Measurements from ENCODE around the gene USP46. TPM values are rescaled to one million over a fixed set of nuclear protein-coding genes. Genes with fewer than 3 reads are reported as not detected.

Gene USP46
- total and polyA plus RNA-seq, 3 donors from 2014 or later, result 22.9 to 33.9 (median 26.4) TPM

DNA sequence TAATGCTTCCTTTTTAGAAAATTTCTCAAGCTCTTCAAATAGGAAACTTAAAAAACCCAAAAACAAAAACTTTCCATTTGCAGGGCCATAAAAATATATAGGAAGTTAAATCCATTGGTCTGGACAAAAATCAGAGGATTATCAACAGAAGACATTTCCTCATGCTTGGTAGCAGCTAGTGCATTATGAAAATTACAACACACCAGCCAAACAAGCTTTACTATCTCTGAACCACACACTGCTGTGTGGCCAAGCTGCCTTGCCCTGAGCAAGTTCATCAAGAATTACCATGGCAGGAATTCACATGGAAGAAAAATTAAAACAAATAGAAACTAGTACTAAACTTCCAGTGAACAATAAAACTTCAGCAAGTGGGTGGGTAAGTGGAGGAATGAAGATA is 3.6 kb downstream of the USP46 start:
- H3K27me3 ChIP-seq, result no peaks in the 10 kb centered on the region
- peaks cover 23% of the 10 kb centered on the region for H3K4me1 ChIP-seq
- no peak overlapping the region for H3K4me3 ChIP-seq
- intact Hi-C loops (cut with DNase I; ENCODE audit: low total_unique reads), result no loop called here
- no peak for DNase-seq
- TF ChIP-seq POLR2A (IDR thresholded peaks at IDR 0.05), result no peak
- TF ChIP-seq, protein P1, sequence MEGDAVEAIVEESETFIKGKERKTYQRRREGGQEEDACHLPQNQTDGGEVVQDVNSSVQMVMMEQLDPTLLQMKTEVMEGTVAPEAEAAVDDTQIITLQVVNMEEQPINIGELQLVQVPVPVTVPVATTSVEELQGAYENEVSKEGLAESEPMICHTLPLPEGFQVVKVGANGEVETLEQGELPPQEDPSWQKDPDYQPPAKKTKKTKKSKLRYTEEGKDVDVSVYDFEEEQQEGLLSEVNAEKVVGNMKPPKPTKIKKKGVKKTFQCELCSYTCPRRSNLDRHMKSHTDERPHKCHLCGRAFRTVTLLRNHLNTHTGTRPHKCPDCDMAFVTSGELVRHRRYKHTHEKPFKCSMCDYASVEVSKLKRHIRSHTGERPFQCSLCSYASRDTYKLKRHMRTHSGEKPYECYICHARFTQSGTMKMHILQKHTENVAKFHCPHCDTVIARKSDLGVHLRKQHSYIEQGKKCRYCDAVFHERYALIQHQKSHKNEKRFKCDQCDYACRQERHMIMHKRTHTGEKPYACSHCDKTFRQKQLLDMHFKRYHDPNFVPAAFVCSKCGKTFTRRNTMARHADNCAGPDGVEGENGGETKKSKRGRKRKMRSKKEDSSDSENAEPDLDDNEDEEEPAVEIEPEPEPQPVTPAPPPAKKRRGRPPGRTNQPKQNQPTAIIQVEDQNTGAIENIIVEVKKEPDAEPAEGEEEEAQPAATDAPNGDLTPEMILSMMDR (IDR thresholded peaks at IDR 0.05), result no peak
- no peaks in the 10 kb centered on the region for H3K36me3 ChIP-seq (ENCODE audit: low read depth, missing control alignments)
- peak overlapping the region in 1 of 2 donors; percentile 27 for H3K27ac ChIP-seq
- H3K9me3 ChIP-seq, result no peaks in the 10 kb centered on the region

DNA sequence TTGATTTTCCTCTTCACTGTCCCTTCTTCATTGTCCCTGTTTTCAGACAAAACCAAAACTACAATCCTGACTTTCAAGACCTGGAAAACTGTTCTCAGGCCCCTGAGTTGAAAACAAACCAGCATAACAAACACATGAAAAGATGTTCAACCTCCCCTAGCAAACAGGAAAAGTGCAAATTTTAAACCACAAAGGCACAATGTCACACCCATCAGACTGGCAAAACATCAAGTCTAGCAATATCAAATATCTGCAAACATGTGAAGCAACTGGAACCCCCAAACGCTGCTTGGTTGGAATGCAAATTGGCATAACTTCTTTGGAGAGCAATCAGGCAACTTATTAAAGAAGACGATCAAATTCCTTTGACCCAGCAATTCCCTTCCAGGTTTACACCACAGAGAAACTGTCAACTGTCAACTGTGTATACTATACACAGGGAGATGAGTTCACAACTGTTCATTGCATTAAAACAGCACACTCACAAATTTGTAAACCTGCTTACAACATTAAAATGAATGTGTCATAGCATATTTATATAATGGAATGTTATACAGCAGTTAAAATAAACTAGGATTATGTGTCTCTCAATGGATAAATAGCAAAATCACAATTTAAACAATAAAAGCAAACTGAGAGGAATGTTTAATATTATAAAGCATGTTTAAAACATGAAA is 7.0 kb downstream of the USP46 start:
- TF ChIP-seq POLR2A (IDR thresholded peaks at IDR 0.05), result no peak
- TF ChIP-seq, protein P1 (IDR thresholded peaks at IDR 0.05), result no peak
- Histone ChIP-seq H3K27ac (no peak overlapping the region), H3K4me3 (no peak overlapping the region), H3K36me3 (ENCODE audit: low read depth, missing control alignments) (no peaks in the 10 kb centered on the region), H3K9me3 (no peaks in the 10 kb centered on the region), H3K27me3 (no peaks in the 10 kb centered on the region), H3K4me1 (peaks cover 17% of the 10 kb centered on the region)
- intact Hi-C loops (cut with DNase I; ENCODE audit: low total_unique reads), result no loop called here
- no peak for DNase-seq
- WGBS, 2 donors, result 76 to 86% methylated on average over 2 of the region's 2 CpGs

DNA sequence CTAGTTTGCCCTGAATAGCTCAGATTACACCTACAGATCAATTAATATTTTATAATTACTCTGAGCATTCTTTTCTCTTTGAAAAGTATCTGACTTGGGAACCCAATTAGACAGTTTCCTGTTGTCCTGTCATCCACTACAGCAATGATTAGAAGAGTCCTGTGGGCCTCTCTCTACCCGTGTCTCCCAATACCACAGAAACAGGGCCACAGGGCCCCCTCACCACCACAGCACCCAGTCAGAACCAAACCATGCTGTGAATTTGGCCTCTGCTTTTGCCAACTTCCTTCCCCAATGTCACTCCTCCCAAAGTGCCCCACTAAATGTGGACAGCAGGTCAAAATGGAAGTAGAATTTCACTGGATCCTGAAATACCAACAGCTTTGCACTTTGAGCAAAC is 10.3 kb downstream of the USP46 start:
- TF ChIP-seq, protein P1 (IDR thresholded peaks at IDR 0.05), result no peak
- TF ChIP-seq POLR2A (IDR thresholded peaks at IDR 0.05), result no peak
- intact Hi-C loops (cut with DNase I; ENCODE audit: low total_unique reads), result no loop called here
- peaks cover 5% of the 10 kb centered on the region for H3K4me1 ChIP-seq
- H3K4me3 ChIP-seq, result no peak overlapping the region
- 77 to 81% methylated on average over 1 of the region's 1 CpG for WGBS, 2 donors
- no peak overlapping the region for H3K27ac ChIP-seq
- H3K36me3 ChIP-seq (ENCODE audit: low read depth, missing control alignments), result no peaks in the 10 kb centered on the region
- no peaks in the 10 kb centered on the region for H3K27me3 ChIP-seq
- DNase-seq, result no peak
- no peaks in the 10 kb centered on the region for H3K9me3 ChIP-seq

DNA sequence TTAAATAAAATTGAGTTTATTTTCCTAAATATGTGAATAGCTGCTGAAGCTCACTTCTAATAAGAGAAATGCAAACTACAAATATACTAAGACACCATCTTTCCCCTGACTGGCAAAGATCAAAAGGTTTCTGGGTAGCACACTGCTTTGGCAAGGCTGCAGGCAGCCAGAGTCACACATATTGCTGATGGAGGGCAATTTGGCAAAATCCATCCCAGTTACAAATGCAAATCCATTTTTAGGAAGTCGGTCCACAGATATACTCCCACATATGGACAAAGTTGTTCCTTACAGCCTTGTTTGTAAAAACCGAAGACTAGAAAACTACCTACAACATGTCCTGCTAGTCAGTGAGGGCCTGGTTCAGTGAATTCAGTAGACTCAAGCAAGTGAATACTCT is 12.4 kb downstream of the USP46 start:
- intact Hi-C loops (cut with DNase I; ENCODE audit: low total_unique reads), result no loop called here
- H3K4me1 ChIP-seq, result peaks cover 23% of the 10 kb centered on the region
- DNase-seq, result no peak
- no peak overlapping the region for H3K4me3 ChIP-seq
- H3K27ac ChIP-seq, result no peak overlapping the region
- 72 to 73% methylated on average over 2 of the region's 2 CpGs for WGBS, 2 donors
- H3K9me3 ChIP-seq, result no peaks in the 10 kb centered on the region
- no peaks in the 10 kb centered on the region for H3K36me3 ChIP-seq (ENCODE audit: low read depth, missing control alignments)
- TF ChIP-seq, protein P1 (IDR thresholded peaks at IDR 0.05), result no peak
- no peaks in the 10 kb centered on the region for H3K27me3 ChIP-seq

DNA sequence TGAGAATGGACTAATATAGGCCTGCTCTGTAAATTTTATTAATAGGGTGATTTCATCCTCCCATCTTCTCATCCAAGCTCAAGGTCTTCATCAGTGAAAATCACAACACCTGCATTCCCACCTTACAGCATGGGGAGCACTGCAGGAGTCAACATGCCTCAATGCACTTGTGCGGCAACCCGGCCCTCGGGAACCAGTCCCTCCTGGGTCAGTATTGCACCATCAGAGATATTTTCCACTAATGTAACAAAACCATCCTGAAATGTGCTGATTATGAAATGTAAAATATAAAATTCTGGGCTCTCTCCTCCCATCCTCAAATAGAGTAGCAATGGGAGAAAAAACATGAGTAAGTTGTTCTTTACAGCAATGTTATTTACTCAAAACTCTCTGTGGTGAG is 13.0 kb downstream of the USP46 start:
- no peaks in the 10 kb centered on the region for H3K9me3 ChIP-seq
- WGBS, 2 donors, result 73 to 79% methylated on average over 3 of the region's 3 CpGs
- intact Hi-C loops (cut with DNase I; ENCODE audit: low total_unique reads), result no loop called here
- H3K27me3 ChIP-seq, result no peaks in the 10 kb centered on the region
- no peak for TF ChIP-seq POLR2A (IDR thresholded peaks at IDR 0.05)
- TF ChIP-seq, protein P1 (IDR thresholded peaks at IDR 0.05), result no peak
- DNase-seq, result no peak
- no peaks in the 10 kb centered on the region for H3K36me3 ChIP-seq (ENCODE audit: low read depth, missing control alignments)
- H3K4me1 ChIP-seq, result peaks cover 29% of the 10 kb centered on the region
- no peak overlapping the region for H3K27ac ChIP-seq
- H3K4me3 ChIP-seq, result no peak overlapping the region
